ENCODE results near the gene SAC3D1. TPM values are rescaled to one million over a fixed set of nuclear protein-coding genes. Genes with fewer than 3 reads are reported as not detected.
"Not testable (repeated sequence)": the region's sequence is repeated elsewhere in the genome, so short reads cannot be mapped to it uniquely, and the experiment has no call there.

Gene SAC3D1
- total RNA-seq, 2 donors from 2014 or later = 5.5 to 5.8 TPM

GRCh38 chr11:65021003-65021402 lies 20.0 kb upstream of the SAC3D1 start:
- no peak for DNase-seq (ENCODE audit: low spot score)
- intact Hi-C loops (cut with DNase I) = loop anchor here in 1 of 2 donors (5.0 kb wide), 1 partner anchor 1049 kb away; the partner anchor contains the start of gene COX8A

GRCh38 chr11:65021509-65021908 lies 19.5 kb upstream of the SAC3D1 start:
- intact Hi-C loops (cut with DNase I) = loop anchor here in 1 of 2 donors (5.0 kb wide), 1 partner anchor 1049 kb away; the partner anchor contains the start of gene COX8A
- DNase-seq (ENCODE audit: low spot score) = no peak

GRCh38 chr11:65023502-65023901 lies 17.5 kb upstream of the SAC3D1 start:
- intact Hi-C loops (cut with DNase I) = loop anchor here in 1 of 2 donors (5.0 kb wide), 1 partner anchor 1051 kb away; the partner anchor contains the start of gene COX8A
- DNase-seq (ENCODE audit: low spot score) = not testable (repeated sequence)

GRCh38 chr11:65026810-65027209 lies 14.2 kb upstream of the SAC3D1 start:
- intact Hi-C loops (cut with DNase I) = no loop called here
- no peak for DNase-seq (ENCODE audit: low spot score)

GRCh38 chr11:65027213-65028067 lies 13.6 kb upstream of the SAC3D1 start, which contains the start of gene SNX15:
SNX15 (plus strand) TSS chr11:65027439; CDS start chr11:65027538, 99 bp downstream.
- DNase-seq (ENCODE audit: low spot score) = peak; percentile 98
- intact Hi-C loops (cut with DNase I) = no loop called here

- DNase-seq (ENCODE audit: low spot score) = no peak
- intact Hi-C loops (cut with DNase I) = no loop called here
These were observed 8.8 kb upstream of the SAC3D1 start for GRCh38 chr11:65032216-65032615.

- DNase-seq (ENCODE audit: low spot score) = no peak
- intact Hi-C loops (cut with DNase I) = no loop called here
These were observed 6.6 kb upstream of the SAC3D1 start for GRCh38 chr11:65034423-65034822.

- no peak for DNase-seq (ENCODE audit: low spot score)
- intact Hi-C loops (cut with DNase I) = no loop called here
These were observed 5.4 kb upstream of the SAC3D1 start for GRCh38 chr11:65035579-65035978.

- intact Hi-C loops (cut with DNase I) = no loop called here
- no peak for DNase-seq (ENCODE audit: low spot score)
These were observed 4.1 kb upstream of the SAC3D1 start for GRCh38 chr11:65036931-65037330.

GRCh38 chr11:65040520-65040846 lies 527 bp upstream of the SAC3D1 start:
- intact Hi-C loops (cut with DNase I) = no loop called here
- DNase-seq (ENCODE audit: low spot score) = no peak

GRCh38 chr11:65042891-65043290 lies 1.9 kb downstream of the SAC3D1 start:
- intact Hi-C loops (cut with DNase I) = no loop called here
- DNase-seq (ENCODE audit: low spot score) = no peak

- DNase-seq (ENCODE audit: low spot score) = no peak
- intact Hi-C loops (cut with DNase I) = no loop called here
These were observed 3.0 kb downstream of the SAC3D1 start for GRCh38 chr11:65043881-65044501.

- DNase-seq (ENCODE audit: low spot score) = no peak
- intact Hi-C loops (cut with DNase I) = no loop called here
These were observed 4.1 kb downstream of the SAC3D1 start for GRCh38 chr11:65045061-65045460.

GRCh38 chr11:65045728-65046127 lies 4.7 kb downstream of the SAC3D1 start:
- intact Hi-C loops (cut with DNase I) = no loop called here
- no peak for DNase-seq (ENCODE audit: low spot score)

GRCh38 chr11:65047581-65048422 lies 6.8 kb downstream of the SAC3D1 start:
- no peak for DNase-seq (ENCODE audit: low spot score)
- intact Hi-C loops (cut with DNase I) = no loop called here

- intact Hi-C loops (cut with DNase I) = no loop called here
- DNase-seq (ENCODE audit: low spot score) = no peak
These were observed 10.4 kb downstream of the SAC3D1 start for GRCh38 chr11:65051398-65051858.

GRCh38 chr11:65053827-65054508 lies 13.0 kb downstream of the SAC3D1 start:
- no peak for DNase-seq (ENCODE audit: low spot score)
- intact Hi-C loops (cut with DNase I) = no loop called here

GRCh38 chr11:65055538-65055937 lies 14.5 kb downstream of the SAC3D1 start:
- intact Hi-C loops (cut with DNase I) = no loop called here
- DNase-seq (ENCODE audit: low spot score) = no peak

GRCh38 chr11:65056999-65057398 lies 16.0 kb downstream of the SAC3D1 start:
- intact Hi-C loops (cut with DNase I) = no loop called here

More at GRCh38 chr11:65056999-65057398, 16.0 kb downstream of the SAC3D1 start:
- no peak for DNase-seq (ENCODE audit: low spot score)

All from posterior vena cava (tissue), 2 donors.